Measurements from ENCODE around the gene RPS6KL1.

RPS6KL1 gene

DNA sequence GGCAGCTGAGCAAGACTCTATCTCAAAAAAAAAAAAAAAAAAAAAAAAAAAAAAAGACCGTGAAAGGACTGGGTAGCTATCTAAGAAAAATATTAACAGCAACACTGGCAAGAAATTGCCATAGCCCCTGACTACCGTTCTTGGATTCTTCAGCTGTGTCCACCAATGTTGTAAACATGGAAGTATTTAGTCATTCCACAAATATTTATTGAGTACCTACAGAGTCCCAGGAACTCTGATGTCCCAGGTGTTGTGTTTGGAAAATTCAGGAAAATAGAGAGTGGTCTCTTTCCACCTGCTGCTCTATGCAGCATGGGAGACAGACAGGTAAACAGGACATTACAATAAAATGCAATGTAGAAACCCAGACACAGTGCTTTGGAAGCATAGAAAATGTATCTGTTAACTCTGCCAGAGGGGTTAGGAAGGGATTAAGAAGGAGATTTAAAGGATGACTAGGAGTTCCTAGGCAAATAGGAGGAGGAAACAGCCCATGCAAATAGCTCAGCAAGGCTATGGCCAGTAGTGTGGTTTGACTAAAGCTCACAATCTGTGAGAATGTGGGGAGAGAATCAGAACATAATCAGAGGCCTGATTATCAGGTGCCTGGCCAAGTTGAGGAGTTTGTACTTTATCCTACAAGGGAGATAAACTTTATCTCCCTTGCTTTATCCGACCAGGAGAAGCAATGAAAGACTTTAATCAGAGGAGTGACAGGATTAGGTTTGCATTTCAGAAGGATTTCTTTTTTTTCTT, 43.5 kb downstream of the RPS6KL1 start:
- Histone ChIP-seq H3K36me3 (replicated peaks) (no peaks in the 10 kb centered on the region), H3K4me3 (ENCODE audit: low read depth, low read length) (no peak overlapping the region), H3K27me3 (replicated peaks) (no peaks in the 10 kb centered on the region), H3K27ac (no peak overlapping the region)
- in situ Hi-C loops (cut with HindIII; ENCODE audit: low pct_ligation_motif_present, low sequenced_read_pairs) = no loop called here
- TF ChIP-seq, protein P1, sequence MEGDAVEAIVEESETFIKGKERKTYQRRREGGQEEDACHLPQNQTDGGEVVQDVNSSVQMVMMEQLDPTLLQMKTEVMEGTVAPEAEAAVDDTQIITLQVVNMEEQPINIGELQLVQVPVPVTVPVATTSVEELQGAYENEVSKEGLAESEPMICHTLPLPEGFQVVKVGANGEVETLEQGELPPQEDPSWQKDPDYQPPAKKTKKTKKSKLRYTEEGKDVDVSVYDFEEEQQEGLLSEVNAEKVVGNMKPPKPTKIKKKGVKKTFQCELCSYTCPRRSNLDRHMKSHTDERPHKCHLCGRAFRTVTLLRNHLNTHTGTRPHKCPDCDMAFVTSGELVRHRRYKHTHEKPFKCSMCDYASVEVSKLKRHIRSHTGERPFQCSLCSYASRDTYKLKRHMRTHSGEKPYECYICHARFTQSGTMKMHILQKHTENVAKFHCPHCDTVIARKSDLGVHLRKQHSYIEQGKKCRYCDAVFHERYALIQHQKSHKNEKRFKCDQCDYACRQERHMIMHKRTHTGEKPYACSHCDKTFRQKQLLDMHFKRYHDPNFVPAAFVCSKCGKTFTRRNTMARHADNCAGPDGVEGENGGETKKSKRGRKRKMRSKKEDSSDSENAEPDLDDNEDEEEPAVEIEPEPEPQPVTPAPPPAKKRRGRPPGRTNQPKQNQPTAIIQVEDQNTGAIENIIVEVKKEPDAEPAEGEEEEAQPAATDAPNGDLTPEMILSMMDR (IDR thresholded peaks at IDR 0.05; ENCODE audit: low read depth, low read length, missing control alignments) = no peak
- no peak for DNase-seq

DNA sequence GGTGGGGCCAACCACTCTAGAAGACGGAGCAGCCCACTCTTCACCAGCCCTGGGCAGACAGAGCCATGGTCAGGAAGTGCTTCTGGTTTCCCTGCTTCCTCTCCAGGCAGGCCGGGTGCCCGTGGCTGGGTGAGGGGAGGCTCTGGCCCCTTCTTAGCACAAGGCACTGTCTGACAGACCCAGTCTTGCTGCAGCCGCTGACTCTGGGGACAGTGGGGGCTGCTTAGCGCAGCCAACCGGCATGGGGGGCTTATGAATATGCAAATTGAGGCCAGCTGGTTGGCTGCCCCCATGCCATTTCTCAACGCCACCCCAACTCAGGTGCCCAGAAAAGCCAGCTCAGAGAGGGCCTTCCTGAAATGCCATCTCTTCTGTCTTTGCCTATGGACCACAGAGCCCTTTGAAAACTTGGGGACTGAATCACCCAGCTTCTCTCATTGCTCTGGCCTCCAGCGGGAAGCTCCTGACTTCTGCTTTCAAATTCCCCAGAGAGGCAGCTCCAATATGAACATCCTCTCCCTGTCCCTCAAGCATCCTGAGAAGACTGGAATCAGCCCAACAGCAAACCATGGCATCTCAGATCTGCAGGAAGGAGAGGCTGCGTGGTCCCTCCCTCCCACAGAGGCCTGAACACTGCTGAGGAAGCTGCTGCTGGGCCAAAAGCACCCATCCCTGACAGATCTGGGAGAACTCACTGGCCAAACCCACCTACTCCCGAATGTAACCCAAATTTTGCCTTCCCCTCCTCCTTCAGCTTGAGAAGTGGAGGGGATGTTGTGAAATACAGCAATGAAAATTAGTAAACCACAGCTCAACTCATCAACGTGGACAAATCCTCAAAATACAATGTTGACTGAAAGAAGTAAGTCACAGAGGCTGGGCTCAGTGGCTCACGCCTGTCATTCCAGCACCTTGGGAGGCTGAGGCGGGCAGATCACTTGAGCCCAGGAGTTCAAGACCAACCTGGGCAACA, 46.8 kb downstream of the RPS6KL1 start, which contains the start of gene PROX2:
Gene PROX2, minus strand, starts transcription at position 205 of the 973 bp plus-strand sequence. CDS start 12,311 bp downstream, outside the sequence.
- Histone ChIP-seq H3K4me3 (ENCODE audit: low read depth, low read length) (no peak within 1 kb of the TSS), H3K27me3 (replicated peaks) (no peaks in the 10 kb centered on the region), H3K36me3 (replicated peaks) (no peaks in the 10 kb centered on the region), H3K27ac (no peak within 1 kb of the TSS)
- in situ Hi-C loops (cut with HindIII; ENCODE audit: low pct_ligation_motif_present, low sequenced_read_pairs) = no loop called here
- TF ChIP-seq, protein P1 (IDR thresholded peaks at IDR 0.05; ENCODE audit: low read depth, low read length, missing control alignments) = no peak
- DNase-seq = no peak

DNA sequence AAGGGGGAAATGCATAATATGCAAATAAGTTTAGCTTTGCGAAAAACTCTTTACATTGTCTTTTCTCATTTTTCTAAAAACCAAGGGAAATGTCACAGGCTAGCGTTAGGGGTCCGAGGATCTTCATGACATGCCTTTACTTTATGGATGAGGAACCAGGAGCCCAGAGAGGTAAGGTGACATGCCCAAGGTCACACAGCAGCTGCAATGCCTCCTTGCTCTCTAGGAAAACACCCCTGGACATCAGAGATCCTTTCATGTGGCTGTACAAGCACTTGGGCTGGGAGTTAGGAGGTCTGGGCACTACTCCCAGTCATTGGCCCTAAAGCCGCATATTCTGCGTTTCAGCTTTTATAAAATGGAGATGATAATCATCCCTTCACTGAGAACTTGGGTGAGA, 47.9 kb downstream of the RPS6KL1 start:
- no peak for DNase-seq
- no peak overlapping the region for H3K4me3 ChIP-seq (ENCODE audit: low read depth, low read length)
- no peak overlapping the region for H3K27ac ChIP-seq
- TF ChIP-seq, protein P1 (IDR thresholded peaks at IDR 0.05; ENCODE audit: low read depth, low read length, missing control alignments) = no peak
- in situ Hi-C loops (cut with HindIII; ENCODE audit: low pct_ligation_motif_present, low sequenced_read_pairs) = no loop called here
- H3K36me3 ChIP-seq (replicated peaks) = no peaks in the 10 kb centered on the region
- no peaks in the 10 kb centered on the region for H3K27me3 ChIP-seq (replicated peaks)

DNA sequence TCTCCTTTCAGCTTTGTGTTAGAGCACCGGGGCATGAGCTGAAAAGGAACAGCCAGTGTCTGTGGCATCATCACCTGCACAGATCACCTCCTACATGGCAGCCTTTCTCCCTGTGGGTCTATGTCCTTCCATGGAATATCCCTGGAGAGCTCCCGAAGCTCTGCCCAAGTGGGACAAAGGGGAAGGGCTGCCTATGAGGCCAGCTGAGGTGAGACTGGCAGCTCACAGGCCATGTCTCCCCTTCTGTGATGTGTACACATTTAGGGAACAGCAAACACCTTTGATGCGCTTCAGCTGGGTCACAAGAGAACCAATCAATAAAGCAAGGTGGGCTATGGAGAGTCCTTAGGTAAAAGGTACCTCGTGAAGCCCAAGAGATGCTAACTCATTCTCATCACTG, 51.2 kb downstream of the RPS6KL1 start:
- Histone ChIP-seq H3K4me3 (ENCODE audit: low read depth, low read length) (no peak overlapping the region), H3K36me3 (replicated peaks) (no peaks in the 10 kb centered on the region), H3K27ac (no peak overlapping the region), H3K27me3 (replicated peaks) (no peaks in the 10 kb centered on the region)
- in situ Hi-C loops (cut with HindIII; ENCODE audit: low pct_ligation_motif_present, low sequenced_read_pairs) = no loop called here
- no peak for DNase-seq
- TF ChIP-seq, protein P1 (IDR thresholded peaks at IDR 0.05; ENCODE audit: low read depth, low read length, missing control alignments) = no peak

DNA sequence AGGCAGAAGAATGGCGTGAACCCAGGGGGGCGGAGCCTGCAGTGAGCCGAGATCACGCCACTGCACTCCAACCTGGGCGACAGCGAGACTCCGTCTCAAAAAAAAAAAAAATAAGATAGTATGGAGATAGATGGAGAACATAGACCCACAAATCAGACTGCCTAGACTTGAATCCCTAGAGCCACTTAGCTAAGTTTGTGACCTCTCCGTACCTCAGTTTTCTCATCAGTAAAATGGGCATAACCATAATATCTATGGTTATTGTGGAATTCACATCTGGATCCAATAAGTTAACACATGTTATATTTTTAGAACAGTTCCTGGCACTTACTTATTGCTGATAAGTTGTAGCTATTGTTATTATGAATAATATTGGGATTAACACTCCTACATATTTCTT, 54.3 kb downstream of the RPS6KL1 start:
- no peak overlapping the region for H3K4me3 ChIP-seq (ENCODE audit: low read depth, low read length)
- in situ Hi-C loops (cut with HindIII; ENCODE audit: low pct_ligation_motif_present, low sequenced_read_pairs) = no loop called here
- no peak for DNase-seq
- no peaks in the 10 kb centered on the region for H3K27me3 ChIP-seq (replicated peaks)
- TF ChIP-seq, protein P1 (IDR thresholded peaks at IDR 0.05; ENCODE audit: low read depth, low read length, missing control alignments) = no peak
- no peaks in the 10 kb centered on the region for H3K36me3 ChIP-seq (replicated peaks)
- H3K27ac ChIP-seq = no peak overlapping the region
